ENCODE measurements around the gene NOTUM. TPM values are rescaled to one million over a fixed set of nuclear protein-coding genes. Genes with fewer than 3 reads are reported as not detected.

Gene NOTUM
- total RNA-seq, 3 donors from 2014 or later = 0.13 TPM; not detected in 2

DNA sequence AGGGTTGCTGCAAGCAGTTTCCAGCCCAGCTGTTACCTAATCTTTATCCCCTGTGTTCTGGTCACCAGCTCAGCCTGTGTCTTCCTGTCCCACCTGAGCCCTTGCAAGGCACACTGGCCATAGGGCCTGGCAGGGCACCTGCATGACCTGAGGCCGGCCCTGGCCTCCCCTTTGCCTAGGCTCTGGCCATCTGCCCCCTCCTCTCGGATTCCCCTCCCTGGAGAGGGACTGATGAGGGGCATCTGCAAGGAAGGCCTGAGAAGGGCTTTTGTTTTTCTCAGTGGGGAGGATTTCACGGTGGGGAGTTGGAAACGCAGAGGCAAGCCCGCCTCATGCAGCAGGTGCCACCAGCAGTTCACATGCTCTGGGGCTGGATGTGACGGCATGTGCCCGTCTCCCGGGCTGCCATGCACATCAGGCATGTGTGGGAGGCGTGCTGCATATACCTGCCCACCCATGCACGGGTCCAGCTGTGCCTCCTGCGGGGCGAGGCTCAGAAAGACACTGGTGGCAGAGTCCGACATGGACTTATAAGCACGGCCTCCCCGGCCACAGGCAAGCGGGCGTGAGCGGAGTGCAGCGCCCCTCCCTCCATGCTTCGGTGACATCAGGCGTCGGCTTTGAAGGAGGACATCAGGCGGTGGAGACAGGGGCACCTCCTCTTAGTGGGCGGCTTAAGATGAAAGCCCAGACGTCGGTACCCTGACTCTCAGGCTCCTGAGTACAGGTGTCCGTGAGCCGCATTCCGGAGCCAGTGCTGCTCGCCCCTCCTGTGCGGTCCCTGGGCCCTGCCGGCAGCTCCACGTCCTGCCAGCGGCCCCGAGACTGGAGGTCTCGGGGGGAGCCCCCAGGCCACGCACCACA, 33.0 kb upstream of the NOTUM start:
- peak in 1 of 3 donors; percentile 40 for DNase-seq
- intact Hi-C loops (cut with DNase I, micrococcal nuclease) = no loop called here
- Histone ChIP-seq H3K4me3 (no peak overlapping the region), H3K36me3 (ENCODE audit: low read depth) (no peaks in the 10 kb centered on the region), H3K9me3 (no peaks in the 10 kb centered on the region), H3K4me1 (ENCODE audit: low read depth) (peaks cover 14% of the 10 kb centered on the region)
- no peak for ATAC-seq
- TF ChIP-seq, protein P1, sequence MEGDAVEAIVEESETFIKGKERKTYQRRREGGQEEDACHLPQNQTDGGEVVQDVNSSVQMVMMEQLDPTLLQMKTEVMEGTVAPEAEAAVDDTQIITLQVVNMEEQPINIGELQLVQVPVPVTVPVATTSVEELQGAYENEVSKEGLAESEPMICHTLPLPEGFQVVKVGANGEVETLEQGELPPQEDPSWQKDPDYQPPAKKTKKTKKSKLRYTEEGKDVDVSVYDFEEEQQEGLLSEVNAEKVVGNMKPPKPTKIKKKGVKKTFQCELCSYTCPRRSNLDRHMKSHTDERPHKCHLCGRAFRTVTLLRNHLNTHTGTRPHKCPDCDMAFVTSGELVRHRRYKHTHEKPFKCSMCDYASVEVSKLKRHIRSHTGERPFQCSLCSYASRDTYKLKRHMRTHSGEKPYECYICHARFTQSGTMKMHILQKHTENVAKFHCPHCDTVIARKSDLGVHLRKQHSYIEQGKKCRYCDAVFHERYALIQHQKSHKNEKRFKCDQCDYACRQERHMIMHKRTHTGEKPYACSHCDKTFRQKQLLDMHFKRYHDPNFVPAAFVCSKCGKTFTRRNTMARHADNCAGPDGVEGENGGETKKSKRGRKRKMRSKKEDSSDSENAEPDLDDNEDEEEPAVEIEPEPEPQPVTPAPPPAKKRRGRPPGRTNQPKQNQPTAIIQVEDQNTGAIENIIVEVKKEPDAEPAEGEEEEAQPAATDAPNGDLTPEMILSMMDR (IDR thresholded peaks at IDR 0.05) = no peak

DNA sequence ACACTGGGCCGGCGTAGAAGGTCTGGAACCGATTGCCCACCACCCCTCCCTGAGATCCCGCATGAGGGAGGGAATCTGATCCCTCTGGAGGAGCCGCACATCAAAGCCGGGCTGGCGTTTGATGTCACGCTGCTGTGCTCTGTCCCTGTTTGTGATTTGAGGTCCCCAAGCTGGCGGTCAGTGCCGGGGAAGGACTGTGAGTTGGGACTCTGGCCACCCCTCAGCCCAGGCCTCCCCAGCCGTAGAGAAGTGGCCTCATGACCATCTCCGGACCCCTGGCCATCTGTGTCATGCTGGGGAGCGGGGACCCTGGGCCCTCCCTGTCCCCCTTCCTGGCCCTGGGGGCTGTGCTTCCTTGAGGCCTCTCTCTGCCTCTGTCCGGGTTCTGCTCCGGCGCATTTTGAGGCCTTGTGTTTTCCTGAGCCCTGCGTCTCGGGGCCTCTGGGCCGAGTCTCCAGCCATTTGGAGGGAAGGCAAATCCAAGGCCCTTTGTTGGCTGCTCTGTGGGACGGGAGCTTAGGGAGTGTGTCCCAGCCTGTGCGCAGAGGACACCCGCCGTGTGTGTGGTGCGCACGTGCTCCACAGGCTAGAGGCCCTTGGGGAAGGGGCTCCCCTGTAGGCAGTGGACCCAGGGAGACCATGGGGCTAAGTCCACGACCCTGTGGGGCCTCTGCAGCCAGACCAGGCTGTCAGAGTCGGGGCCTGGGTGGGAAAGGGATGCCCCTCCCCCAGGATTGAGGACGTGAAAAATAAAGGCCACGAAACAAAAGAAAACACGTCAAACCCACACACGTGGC, 31.5 kb upstream of the NOTUM start:
- no peak for ATAC-seq
- TF ChIP-seq, protein P1 (IDR thresholded peaks at IDR 0.05) = no peak
- intact Hi-C loops (cut with DNase I, micrococcal nuclease) = no loop called here
- Histone ChIP-seq H3K4me1 (ENCODE audit: low read depth) (peaks cover 14% of the 10 kb centered on the region), H3K36me3 (ENCODE audit: low read depth) (no peaks in the 10 kb centered on the region), H3K9me3 (no peaks in the 10 kb centered on the region), H3K4me3 (no peak overlapping the region)
- DNase-seq = no peak

DNA sequence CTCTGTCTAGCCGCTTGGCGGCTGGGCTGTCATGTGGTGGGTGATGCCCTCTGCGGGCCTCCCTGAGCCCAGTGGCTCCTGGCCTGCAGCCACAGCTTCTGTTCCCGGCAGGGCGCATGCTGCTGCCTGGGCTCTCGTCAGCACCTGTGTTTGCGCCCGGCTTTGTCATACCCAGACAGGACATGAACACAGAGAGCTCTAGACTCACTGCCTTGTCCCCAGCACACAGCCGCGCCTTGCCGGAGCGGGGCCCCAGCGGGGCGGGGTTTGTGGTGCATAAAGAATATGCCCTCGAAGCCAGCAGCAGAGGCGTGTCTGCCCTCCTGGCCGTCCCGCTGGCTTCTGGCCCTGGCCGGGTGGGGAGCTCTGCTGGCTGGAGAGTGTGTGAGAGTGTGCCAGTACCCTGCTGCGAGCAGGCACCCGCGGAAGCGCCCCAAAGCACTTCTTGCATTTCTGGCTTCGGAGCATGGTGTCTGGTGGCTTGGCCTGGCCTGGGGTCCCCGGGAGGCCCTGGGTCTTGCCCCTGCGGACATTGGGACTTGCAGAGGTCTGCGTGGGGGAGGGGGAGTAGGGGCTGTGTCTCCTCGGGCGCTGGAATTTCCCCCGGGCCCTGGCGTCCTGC, 30.8 kb upstream of the NOTUM start:
- no peaks in the 10 kb centered on the region for H3K36me3 ChIP-seq (ENCODE audit: low read depth)
- TF ChIP-seq, protein P1 (IDR thresholded peaks at IDR 0.05) = no peak
- intact Hi-C loops (cut with DNase I, micrococcal nuclease) = no loop called here
- ATAC-seq (peak; percentile 96), DNase-seq (peak; percentile 89 to 92 (median 92))
- no peak overlapping the region for H3K4me3 ChIP-seq
- H3K4me1 ChIP-seq (ENCODE audit: low read depth) = peaks cover 14% of the 10 kb centered on the region
- H3K9me3 ChIP-seq = no peaks in the 10 kb centered on the region

DNA sequence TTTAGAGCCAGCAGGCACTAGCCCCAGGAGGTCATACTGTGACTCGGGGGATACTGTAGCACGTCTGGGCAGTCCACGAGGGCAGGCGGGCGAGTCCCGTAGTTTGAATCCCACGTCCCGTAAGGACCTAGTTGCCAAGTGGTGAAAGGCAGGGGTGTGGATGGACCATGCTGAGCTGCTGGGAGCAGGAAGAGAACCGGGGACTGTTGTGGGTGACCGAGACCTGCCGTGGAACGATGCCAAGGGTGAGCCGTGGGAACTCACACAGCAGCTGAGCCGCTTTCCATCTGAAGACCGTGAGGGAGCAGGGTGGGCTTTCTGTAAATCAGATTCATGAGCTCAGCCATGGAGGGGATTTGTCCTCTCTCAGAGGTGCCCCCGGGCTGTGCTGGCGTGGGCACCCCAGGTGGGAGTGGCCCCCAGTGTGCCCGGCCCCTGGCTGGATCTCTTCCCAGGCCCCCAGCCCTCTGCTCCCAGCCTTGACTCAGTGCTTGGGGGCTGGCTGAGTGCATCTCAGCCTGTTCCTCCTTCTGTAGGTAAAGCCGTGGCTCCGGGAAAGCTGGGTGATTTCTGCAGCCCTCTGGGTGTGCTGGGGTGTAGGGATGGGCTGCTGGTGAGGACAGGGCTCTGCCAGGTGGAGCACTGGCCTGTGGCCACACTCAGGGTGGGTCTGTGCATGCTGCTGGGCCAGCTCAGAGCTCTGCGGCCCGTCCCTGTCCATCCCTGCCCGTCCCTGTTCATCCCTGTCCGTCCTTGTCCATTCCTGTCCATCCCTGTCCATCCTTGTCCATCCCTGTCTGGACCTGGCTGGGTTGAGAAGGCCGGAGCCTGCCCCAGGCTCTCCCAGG, 30.1 kb upstream of the NOTUM start:
- H3K4me1 ChIP-seq (ENCODE audit: low read depth) = peaks cover 14% of the 10 kb centered on the region
- ATAC-seq (peak; percentile 20), DNase-seq (peak in 1 of 3 donors; percentile 37)
- intact Hi-C loops (cut with DNase I, micrococcal nuclease) = no loop called here
- TF ChIP-seq, protein P1 (IDR thresholded peaks at IDR 0.05) = no peak
- H3K9me3 ChIP-seq = no peaks in the 10 kb centered on the region
- H3K4me3 ChIP-seq = no peak overlapping the region
- H3K36me3 ChIP-seq (ENCODE audit: low read depth) = no peaks in the 10 kb centered on the region
